OCI-LY7 (cell line): ENCODE data around the gene NFYC. TPM values are rescaled to one million over a fixed set of nuclear protein-coding genes. Genes with fewer than 3 reads are reported as not detected.

Experiments used
- BruUV-seq: library from RNA; stranded (reverse); fragments of 400-500 nt; replicated peaks from 2 replicates; lab custom pipeline; 2021; lab: Mats Ljungman, UMichigan
- CTCF ChIA-PET: fragments of 300-600 bp; sonication (Branson Sonifier 250); formaldehyde crosslinking; loops from one replicate; lab custom pipeline; 2022; ENCODE audit warnings: antibody characterized with exemption; ENCODE audit not compliant: unreplicated experiment; lab: Charles Lee
- POLR2A ChIA-PET: fragments of 300-600 bp; sonication (Branson Sonifier 250); formaldehyde crosslinking; loops from one replicate; lab custom pipeline; 2022; ENCODE audit warnings: antibody characterized with exemption; lab: Charles Lee
- DNase-seq: peaks from one replicate; pipeline ENCODE4 v3.0.0-alpha.2; 2015; ENCODE audit warnings: low spot score
- H2AFZ ChIP-seq: fragments of 200-600 bp; sonication (generic), shearing (Covaris generic); 2 replicates; pipeline ENCODE4 v1.6.1; 2014; ENCODE audit warnings: mild to moderate bottlenecking, antibody characterized with exemption, low read length, moderate library complexity
- H3K27ac ChIP-seq: fragments of 200-600 bp; sonication (generic); 2 replicates; pipeline ENCODE4 v1.5.1; 2014; ENCODE audit warnings: mixed run types, low read depth, mild to moderate bottlenecking, moderate library complexity, low read length, inconsistent platforms; ENCODE audit not compliant: poor library complexity, severe bottlenecking
- H3K36me3 ChIP-seq: fragments of 200-600 bp; sonication (generic); 2 replicates; pipeline ENCODE4 v1.6.1; 2014; ENCODE audit warnings: mild to moderate bottlenecking, antibody characterized with exemption, low read length, moderate library complexity, mixed read lengths; ENCODE audit not compliant: insufficient read depth
- H3K4me1 ChIP-seq: fragments of 200-600 bp; sonication (generic); 2 replicates; pipeline ENCODE4 v1.5.1; 2014; ENCODE audit warnings: mild to moderate bottlenecking, low read length; ENCODE audit not compliant: insufficient read depth, poor library complexity, severe bottlenecking
- H3K4me2 ChIP-seq: fragments of 200-600 bp; sonication (generic); 2 replicates; pipeline ENCODE4 v1.6.1; 2014; ENCODE audit warnings: mild to moderate bottlenecking, low read length
- H3K4me3 ChIP-seq: fragments of 200-600 bp; sonication (generic); 2 replicates; pipeline ENCODE4 v1.5.1; 2014; ENCODE audit warnings: mild to moderate bottlenecking, low read depth, low read length; ENCODE audit not compliant: poor library complexity, severe bottlenecking
- H3K79me2 ChIP-seq: fragments of 200-600 bp; sonication (generic); 2 replicates; pipeline ENCODE4 v1.6.1; 2016; ENCODE audit warnings: low read depth, mild to moderate bottlenecking, low read length, moderate library complexity, mixed read lengths; ENCODE audit not compliant: insufficient read depth
- H3K9me2 ChIP-seq: fragments of 200-600 bp; sonication (generic); 2 replicates; pipeline ENCODE4 v1.6.1; 2016; ENCODE audit warnings: mild to moderate bottlenecking, low read length, mixed read lengths; ENCODE audit not compliant: insufficient read depth
- H3K9me3 ChIP-seq: fragments of 200-600 bp; sonication (generic); 2 replicates; pipeline ENCODE4 v1.6.1; 2014; ENCODE audit warnings: mild to moderate bottlenecking, mixed run types, low read length, mixed read lengths
- H4K20me1 ChIP-seq: fragments of 200-600 bp; sonication (generic); 2 replicates; pipeline ENCODE4 v1.6.1; 2014; ENCODE audit warnings: mild to moderate bottlenecking, antibody characterized with exemption, low read length, moderate library complexity, mixed read lengths; ENCODE audit not compliant: insufficient read depth
- EZH2phosphoT487 ChIP-seq: fragments of 200-600 bp; sonication (generic); IDR thresholded peaks from 2 replicates; pipeline ENCODE4 v1.6.1; 2018; ENCODE audit warnings: low read depth, borderline replicate concordance, mild to moderate bottlenecking, mixed run types, antibody characterized with exemption, low read length, moderate library complexity, mixed read lengths
- intact Hi-C: fragments of 100-400 bp; cut with micrococcal nuclease; formaldehyde crosslinking; loops from one replicate; pipeline ENCODE4 v1.10.0; 2022; ENCODE audit not compliant: unreplicated experiment
- total RNA-seq, 2 experiments: library from RNA; depleted of rRNA in 1 of 2; stranded (reverse); fragments of >200 nt in 1 of 2; shearing (Covaris generic) in 1 of 2; gene quantifications; 2 replicates each; pipeline ENCODE4 v1.2.3, GENCODE V29; 2014 to 2022
- TF ChIP-seq, protein P1 (sequence below): fragments of 200-600 bp; sonication (generic); conservative IDR thresholded peaks from 2 replicates; pipeline ENCODE4 v1.5.1; 2014; ENCODE audit warnings: mild to moderate bottlenecking, antibody characterized with exemption, low read length, moderate library complexity, mixed read lengths

The NFYC gene
- total RNA-seq, 2 experiments from 2014 or later = 39.1 to 71.0 TPM

DNA sequence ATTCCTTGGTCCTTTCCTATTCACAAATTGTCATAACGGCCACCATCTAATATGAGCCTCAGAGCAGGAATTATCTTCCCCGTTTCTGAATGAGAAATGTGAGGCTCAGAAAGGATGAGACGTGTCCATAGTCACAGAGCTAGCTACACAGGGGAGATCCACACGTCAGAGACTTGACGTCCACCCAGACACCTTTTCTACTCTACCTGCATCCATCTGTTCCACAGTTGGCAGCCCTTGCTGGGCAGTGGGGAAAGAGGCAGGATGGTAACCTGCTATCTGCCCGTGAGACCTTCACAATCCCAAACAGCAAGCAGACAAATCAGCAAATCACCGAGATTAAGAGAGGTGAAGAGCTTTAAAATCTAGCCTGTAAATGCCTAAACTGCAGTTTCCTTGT, 34.5 kb upstream of the NFYC start:
- no TSS peak for BruUV-seq
- CTCF ChIA-PET = no interaction called here
- H2AFZ ChIP-seq = no peak overlapping the region
- H3K9me2 ChIP-seq = no peaks in the 10 kb centered on the region
- TF ChIP-seq EZH2phosphoT487 = no peak
- TF ChIP-seq, protein P1, sequence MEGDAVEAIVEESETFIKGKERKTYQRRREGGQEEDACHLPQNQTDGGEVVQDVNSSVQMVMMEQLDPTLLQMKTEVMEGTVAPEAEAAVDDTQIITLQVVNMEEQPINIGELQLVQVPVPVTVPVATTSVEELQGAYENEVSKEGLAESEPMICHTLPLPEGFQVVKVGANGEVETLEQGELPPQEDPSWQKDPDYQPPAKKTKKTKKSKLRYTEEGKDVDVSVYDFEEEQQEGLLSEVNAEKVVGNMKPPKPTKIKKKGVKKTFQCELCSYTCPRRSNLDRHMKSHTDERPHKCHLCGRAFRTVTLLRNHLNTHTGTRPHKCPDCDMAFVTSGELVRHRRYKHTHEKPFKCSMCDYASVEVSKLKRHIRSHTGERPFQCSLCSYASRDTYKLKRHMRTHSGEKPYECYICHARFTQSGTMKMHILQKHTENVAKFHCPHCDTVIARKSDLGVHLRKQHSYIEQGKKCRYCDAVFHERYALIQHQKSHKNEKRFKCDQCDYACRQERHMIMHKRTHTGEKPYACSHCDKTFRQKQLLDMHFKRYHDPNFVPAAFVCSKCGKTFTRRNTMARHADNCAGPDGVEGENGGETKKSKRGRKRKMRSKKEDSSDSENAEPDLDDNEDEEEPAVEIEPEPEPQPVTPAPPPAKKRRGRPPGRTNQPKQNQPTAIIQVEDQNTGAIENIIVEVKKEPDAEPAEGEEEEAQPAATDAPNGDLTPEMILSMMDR = no peak
- peaks cover 7% of the 10 kb centered on the region; the same call in 1 of the 2 replicates for H4K20me1 ChIP-seq
- no peak for DNase-seq
- H3K4me2 ChIP-seq = no peak overlapping the region
- H3K79me2 ChIP-seq = peaks cover 4% of the 10 kb centered on the region; the same call in 1 of the 2 replicates
- no peaks in the 10 kb centered on the region for H3K9me3 ChIP-seq
- H3K4me1 ChIP-seq = peaks cover 18% of the 10 kb centered on the region
- intact Hi-C loops = no loop called here
- H3K36me3 ChIP-seq = peaks cover 21% of the 10 kb centered on the region
- H3K4me3 ChIP-seq = no peak overlapping the region
- no peak overlapping the region for H3K27ac ChIP-seq
- POLR2A ChIA-PET = interaction anchor here (0.6 to 0.7 kb wide), 4 partner anchors 85 to 570 kb away, joined by 3 to 4 read pairs (median 3); no protein-coding TSS in a partner anchor

- no peak overlapping the region for H3K4me3 ChIP-seq
- H3K36me3 ChIP-seq = peaks cover 25% of the 10 kb centered on the region
- H3K9me3 ChIP-seq = no peaks in the 10 kb centered on the region
- POLR2A ChIA-PET = no interaction called here
- peaks cover 38% of the 10 kb centered on the region for H3K4me1 ChIP-seq
- no TSS peak for BruUV-seq
- CTCF ChIA-PET = no interaction called here
- no peaks in the 10 kb centered on the region for H3K9me2 ChIP-seq
- no peak overlapping the region for H2AFZ ChIP-seq
- peaks cover 14% of the 10 kb centered on the region; the same call in 1 of the 2 replicates for H3K79me2 ChIP-seq
- H4K20me1 ChIP-seq = 0 out of 2 replicates have a peak, but pooled peaks cover 3% of the 10 kb centered on the region
- H3K27ac ChIP-seq = no peak overlapping the region
- intact Hi-C loops = no loop called here
- DNase-seq = no peak
- no peak overlapping the region for H3K4me2 ChIP-seq
- TF ChIP-seq, protein P1 = no peak
- TF ChIP-seq EZH2phosphoT487 = no peak
Observed at GRCh38 chr1:40658751-40659648, 32.5 kb upstream of the NFYC start.

GRCh38 chr1:40659649-40659947, 31.9 kb upstream of the NFYC start:
- no TSS peak for BruUV-seq
- no peak overlapping the region for H2AFZ ChIP-seq
- H3K9me3 ChIP-seq = no peaks in the 10 kb centered on the region
- H3K27ac ChIP-seq = no peak overlapping the region
- no peak overlapping the region for H3K4me2 ChIP-seq
- DNase-seq = no peak
- TF ChIP-seq, protein P1 = no peak
- no peak for TF ChIP-seq EZH2phosphoT487
- peaks cover 20% of the 10 kb centered on the region; the same call in 1 of the 2 replicates for H3K79me2 ChIP-seq
- no peak overlapping the region for H3K4me3 ChIP-seq
- intact Hi-C loops = no loop called here
- ChIA-PET POLR2A (no interaction called here), CTCF (no interaction called here)
- peaks cover 25% of the 10 kb centered on the region for H3K36me3 ChIP-seq
- H4K20me1 ChIP-seq = 0 out of 2 replicates have a peak, but pooled peaks cover 3% of the 10 kb centered on the region
- no peaks in the 10 kb centered on the region for H3K9me2 ChIP-seq
- H3K4me1 ChIP-seq = peaks cover 44% of the 10 kb centered on the region
